TTC549 (cell line): Measurements from ENCODE around the gene TYW1B.
"Not testable (repeated sequence)": the region's sequence is repeated elsewhere in the genome, so short reads cannot be mapped to it uniquely, and the experiment has no call there.

Source experiments
- FAIRE-seq: peaks from 2 replicates; lab custom pipeline; 2012; peaks lifted over from hg19 to GRCh38; lab: Jason Lieb, UNC

TYW1B gene

GRCh38 chr7:72622532-72622931 lies 205.5 kb downstream of the TYW1B start:
- FAIRE-seq: no peak

GRCh38 chr7:72621761-72622187 lies 206.2 kb downstream of the TYW1B start:
- FAIRE-seq: not testable (repeated sequence)

- not testable (repeated sequence) for FAIRE-seq
Measured at GRCh38 chr7:72620923-72621322, 207.1 kb downstream of the TYW1B start.

- FAIRE-seq: not testable (repeated sequence)
Measured at GRCh38 chr7:72618435-72619180, 209.4 kb downstream of the TYW1B start.

GRCh38 chr7:72609761-72610160 lies 218.2 kb downstream of the TYW1B start:
- FAIRE-seq: not testable (repeated sequence)

- FAIRE-seq: not testable (repeated sequence)
Measured at GRCh38 chr7:72607988-72608387, 220.0 kb downstream of the TYW1B start.

GRCh38 chr7:72605863-72606431 lies 222.1 kb downstream of the TYW1B start:
- FAIRE-seq: not testable (repeated sequence)

GRCh38 chr7:72604771-72605611 lies 223.0 kb downstream of the TYW1B start:
- not testable (repeated sequence) for FAIRE-seq

GRCh38 chr7:72603476-72603875 lies 224.5 kb downstream of the TYW1B start:
- not testable (repeated sequence) for FAIRE-seq

- no peak for FAIRE-seq
Measured at GRCh38 chr7:72603073-72603472, 224.9 kb downstream of the TYW1B start.

GRCh38 chr7:72601683-72602082 lies 226.3 kb downstream of the TYW1B start:
- FAIRE-seq: not testable (repeated sequence)

- not testable (repeated sequence) for FAIRE-seq
Measured at GRCh38 chr7:72590023-72590422, 238.0 kb downstream of the TYW1B start.

- FAIRE-seq: not testable (repeated sequence)
Measured at GRCh38 chr7:72587267-72587666, 240.7 kb downstream of the TYW1B start.

- FAIRE-seq: not testable (repeated sequence)
Measured at GRCh38 chr7:72584576-72584975, 243.4 kb downstream of the TYW1B start.

- FAIRE-seq: not testable (repeated sequence)
Measured at GRCh38 chr7:72583620-72584361, 244.2 kb downstream of the TYW1B start.

- FAIRE-seq: not testable (repeated sequence)
Measured at GRCh38 chr7:72580142-72580770, 247.7 kb downstream of the TYW1B start.

- FAIRE-seq: no peak
Measured at GRCh38 chr7:72577107-72577506, 250.9 kb downstream of the TYW1B start.

GRCh38 chr7:72561988-72562387 lies 266.0 kb downstream of the TYW1B start:
- FAIRE-seq: not testable (repeated sequence)

- FAIRE-seq: not testable (repeated sequence)
Measured at GRCh38 chr7:72559546-72559945, 268.5 kb downstream of the TYW1B start.

- not testable (repeated sequence) for FAIRE-seq
Measured at GRCh38 chr7:72556733-72557132, 271.3 kb downstream of the TYW1B start.

GRCh38 chr7:72555238-72555637 lies 272.8 kb downstream of the TYW1B start:
- FAIRE-seq: not testable (repeated sequence)
